Renal pelvis (tissue), 4 donors: ENCODE measurements around the gene PXDC1. TPM values are rescaled to one million over a fixed set of nuclear protein-coding genes. Genes with fewer than 3 reads are reported as not detected.
"Not testable (repeated sequence)": the region's sequence is repeated elsewhere in the genome, so short reads cannot be mapped to it uniquely, and the experiment has no call there.

Experiments used
- DNase-seq: peaks from one replicate; pipeline ENCODE4 v3.0.0-alpha.2; 2013
- polyA plus RNA-seq, 3 donors: library from polyadenylated mRNA; unstranded; fragments of 120-200 nt; gene quantifications; one replicate each; pipeline ENCODE4 v1.2.1, GENCODE V29; 2013; ENCODE audit not compliant: insufficient read length in 3 of 3

The PXDC1 gene
- polyA plus RNA-seq, 3 donors: 17.3 to 23.0 (median 21.5) TPM

GRCh38 chr6:3786141-3786540 lies 34.6 kb upstream of the PXDC1 start:
- no peak for DNase-seq

GRCh38 chr6:3785745-3786098 lies 34.2 kb upstream of the PXDC1 start:
- no peak for DNase-seq

GRCh38 chr6:3784885-3785744 lies 33.6 kb upstream of the PXDC1 start:
- no peak for DNase-seq

GRCh38 chr6:3784423-3784822 lies 32.9 kb upstream of the PXDC1 start:
- no peak for DNase-seq

- DNase-seq: no peak
These were observed 31.6 kb upstream of the PXDC1 start for GRCh38 chr6:3782876-3783832.

GRCh38 chr6:3781504-3781903 lies 30.0 kb upstream of the PXDC1 start:
- no peak for DNase-seq

- DNase-seq: no peak
These were observed 28.0 kb upstream of the PXDC1 start for GRCh38 chr6:3779574-3779849.

- DNase-seq: no peak
These were observed 27.4 kb upstream of the PXDC1 start for GRCh38 chr6:3778701-3779573.

- no peak for DNase-seq
These were observed 26.4 kb upstream of the PXDC1 start for GRCh38 chr6:3777730-3778461.

GRCh38 chr6:3776881-3777507 lies 25.5 kb upstream of the PXDC1 start:
- DNase-seq: no peak

- DNase-seq: no peak
These were observed 24.3 kb upstream of the PXDC1 start for GRCh38 chr6:3775847-3776246.

GRCh38 chr6:3775386-3775785 lies 23.9 kb upstream of the PXDC1 start:
- no peak for DNase-seq

- DNase-seq: no peak
These were observed 22.3 kb upstream of the PXDC1 start for GRCh38 chr6:3773678-3774298.

GRCh38 chr6:3772127-3772999 lies 20.9 kb upstream of the PXDC1 start:
- DNase-seq: not testable (repeated sequence)

GRCh38 chr6:3771407-3772011 lies 20.0 kb upstream of the PXDC1 start:
- DNase-seq: no peak

- no peak for DNase-seq
These were observed 18.7 kb upstream of the PXDC1 start for GRCh38 chr6:3770023-3770720.

- no peak for DNase-seq
These were observed 18.1 kb upstream of the PXDC1 start for GRCh38 chr6:3769610-3770009.

- DNase-seq: no peak
These were observed 17.0 kb upstream of the PXDC1 start for GRCh38 chr6:3768502-3768901.
